ENCODE measurements around the gene PTPRD. TPM values are rescaled to one million over a fixed set of nuclear protein-coding genes. Genes with fewer than 3 reads are reported as not detected.

The PTPRD gene
- total RNA-seq, 4 donors from 2014 or later, result 85.8 to 169 (median 135) TPM

DNA sequence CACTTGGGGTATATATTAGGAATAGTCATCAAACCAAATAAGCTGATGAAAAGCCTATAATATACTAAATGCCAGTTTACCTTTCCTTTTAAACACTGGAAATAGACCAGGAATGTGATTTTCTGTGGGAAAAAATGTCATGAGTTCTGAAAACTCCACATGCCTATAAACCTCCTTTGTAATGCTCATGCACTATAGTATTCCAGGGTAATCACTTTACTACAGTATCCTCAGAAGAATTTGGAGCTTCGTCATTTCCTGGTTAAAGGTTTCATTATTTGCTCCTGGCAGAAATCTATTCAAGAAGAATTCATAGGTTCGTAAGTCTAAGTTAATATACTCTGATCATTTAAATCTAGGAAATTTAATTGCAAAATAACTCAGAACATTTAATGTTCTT lies 1736.5 kb downstream of the PTPRD start:
- H3K36me3 ChIP-seq, result no peaks in the 10 kb centered on the region
- no peaks in the 10 kb centered on the region for H3K4me1 ChIP-seq
- no peaks in the 10 kb centered on the region for H3K9me3 ChIP-seq
- no peak for TF ChIP-seq POLR2A (IDR thresholded peaks at IDR 0.05)
- TF ChIP-seq, protein P1, sequence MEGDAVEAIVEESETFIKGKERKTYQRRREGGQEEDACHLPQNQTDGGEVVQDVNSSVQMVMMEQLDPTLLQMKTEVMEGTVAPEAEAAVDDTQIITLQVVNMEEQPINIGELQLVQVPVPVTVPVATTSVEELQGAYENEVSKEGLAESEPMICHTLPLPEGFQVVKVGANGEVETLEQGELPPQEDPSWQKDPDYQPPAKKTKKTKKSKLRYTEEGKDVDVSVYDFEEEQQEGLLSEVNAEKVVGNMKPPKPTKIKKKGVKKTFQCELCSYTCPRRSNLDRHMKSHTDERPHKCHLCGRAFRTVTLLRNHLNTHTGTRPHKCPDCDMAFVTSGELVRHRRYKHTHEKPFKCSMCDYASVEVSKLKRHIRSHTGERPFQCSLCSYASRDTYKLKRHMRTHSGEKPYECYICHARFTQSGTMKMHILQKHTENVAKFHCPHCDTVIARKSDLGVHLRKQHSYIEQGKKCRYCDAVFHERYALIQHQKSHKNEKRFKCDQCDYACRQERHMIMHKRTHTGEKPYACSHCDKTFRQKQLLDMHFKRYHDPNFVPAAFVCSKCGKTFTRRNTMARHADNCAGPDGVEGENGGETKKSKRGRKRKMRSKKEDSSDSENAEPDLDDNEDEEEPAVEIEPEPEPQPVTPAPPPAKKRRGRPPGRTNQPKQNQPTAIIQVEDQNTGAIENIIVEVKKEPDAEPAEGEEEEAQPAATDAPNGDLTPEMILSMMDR (IDR thresholded peaks at IDR 0.05), result no peak
- H3K27me3 ChIP-seq, result no peaks in the 10 kb centered on the region
- H3K4me3 ChIP-seq, result no peak overlapping the region
- H3K27ac ChIP-seq, result no peak overlapping the region
- no peak for DNase-seq

- Histone ChIP-seq H3K36me3 (no peaks in the 10 kb centered on the region), H3K9me3 (no peaks in the 10 kb centered on the region), H3K27me3 (no peaks in the 10 kb centered on the region), H3K27ac (no peak overlapping the region), H3K4me1 (no peaks in the 10 kb centered on the region), H3K4me3 (no peak overlapping the region)
- TF ChIP-seq, protein P1 (IDR thresholded peaks at IDR 0.05), result no peak
- no peak for TF ChIP-seq POLR2A (IDR thresholded peaks at IDR 0.05)
- no peak for DNase-seq
Measured at GRCh38 chr9:8874482-8874881, 1738.3 kb downstream of the PTPRD start.

DNA sequence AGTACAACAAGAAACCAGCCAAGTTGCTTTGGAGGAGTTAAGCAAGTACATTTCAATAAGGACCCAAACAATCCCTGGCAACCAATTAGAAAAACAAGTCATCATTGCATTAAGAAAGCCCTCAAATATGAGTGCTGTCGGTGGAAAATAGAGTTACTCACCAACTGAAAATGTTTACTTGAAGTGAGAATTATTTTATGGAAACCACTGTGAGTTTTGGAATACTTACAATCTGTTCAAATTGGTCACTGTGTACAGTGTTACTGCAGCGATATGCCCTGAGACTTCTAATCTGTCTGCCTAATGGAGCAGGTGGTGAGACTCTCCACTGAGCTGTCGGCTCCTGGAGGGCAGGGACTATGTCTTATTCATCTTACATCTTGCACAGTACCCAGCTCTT lies 1740.0 kb downstream of the PTPRD start:
- Histone ChIP-seq H3K27ac (no peak overlapping the region), H3K36me3 (no peaks in the 10 kb centered on the region), H3K27me3 (no peaks in the 10 kb centered on the region), H3K4me3 (no peak overlapping the region), H3K9me3 (no peaks in the 10 kb centered on the region), H3K4me1 (no peaks in the 10 kb centered on the region)
- DNase-seq, result no peak
- no peak for TF ChIP-seq POLR2A (IDR thresholded peaks at IDR 0.05)
- TF ChIP-seq, protein P1 (IDR thresholded peaks at IDR 0.05), result no peak

DNA sequence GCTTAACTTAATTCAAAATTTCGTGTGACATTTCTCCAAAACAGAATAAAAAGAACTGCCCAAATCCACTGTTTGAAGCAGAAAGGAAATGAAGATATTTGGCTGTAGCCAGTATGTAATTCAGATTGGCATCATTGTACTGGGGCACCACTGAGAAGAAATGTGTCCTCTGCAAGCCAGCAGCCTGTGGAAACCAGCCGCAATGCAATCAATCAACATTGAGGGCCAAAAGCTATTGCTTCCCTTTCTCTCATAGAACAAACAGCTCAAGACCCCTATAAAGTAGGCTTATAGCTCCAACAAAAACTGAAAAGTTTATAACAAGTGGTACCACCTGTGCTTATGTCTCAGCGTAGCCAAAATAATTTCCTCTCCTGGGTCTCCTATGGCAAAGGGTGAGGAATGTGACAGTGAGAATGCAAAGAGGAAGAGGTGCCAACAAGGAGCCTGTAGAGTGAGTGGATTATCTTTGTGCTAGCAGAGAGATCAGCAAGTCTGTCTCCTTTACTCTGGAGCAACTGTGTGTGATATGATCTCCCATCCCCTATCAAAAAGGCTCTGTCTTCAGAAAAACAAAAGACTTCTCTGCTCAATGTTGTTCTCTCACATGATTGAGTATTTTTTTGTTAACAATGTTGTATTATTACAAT lies 1740.9 kb downstream of the PTPRD start:
- Histone ChIP-seq H3K27ac (no peak overlapping the region), H3K4me1 (no peaks in the 10 kb centered on the region), H3K9me3 (no peaks in the 10 kb centered on the region), H3K4me3 (no peak overlapping the region), H3K36me3 (no peaks in the 10 kb centered on the region), H3K27me3 (no peaks in the 10 kb centered on the region)
- TF ChIP-seq, protein P1 (IDR thresholded peaks at IDR 0.05), result no peak
- DNase-seq, result no peak

DNA sequence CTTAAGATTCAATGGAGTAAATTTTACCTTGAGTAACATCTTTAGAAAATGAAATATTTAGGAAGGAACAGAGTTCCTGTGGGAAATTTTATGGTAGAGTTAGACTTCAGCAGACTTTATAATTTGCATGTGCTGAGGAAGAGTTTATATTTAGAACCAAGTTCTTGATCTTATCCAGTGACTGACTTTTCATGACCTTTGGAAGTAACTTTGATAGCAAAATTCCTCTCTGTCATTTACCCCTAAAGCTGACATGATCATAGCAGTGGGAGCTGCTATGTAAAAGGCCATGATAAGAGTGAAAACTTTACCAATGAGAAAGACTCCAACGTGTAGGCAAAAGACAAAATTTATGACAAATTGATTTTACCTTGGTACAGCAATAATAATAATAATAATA lies 1741.4 kb downstream of the PTPRD start:
- no peaks in the 10 kb centered on the region for H3K36me3 ChIP-seq
- no peak overlapping the region for H3K27ac ChIP-seq
- no peaks in the 10 kb centered on the region for H3K9me3 ChIP-seq
- no peak for TF ChIP-seq POLR2A (IDR thresholded peaks at IDR 0.05)
- TF ChIP-seq, protein P1 (IDR thresholded peaks at IDR 0.05), result no peak
- no peak for DNase-seq
- H3K4me3 ChIP-seq, result no peak overlapping the region
- no peaks in the 10 kb centered on the region for H3K4me1 ChIP-seq
- H3K27me3 ChIP-seq, result no peaks in the 10 kb centered on the region

DNA sequence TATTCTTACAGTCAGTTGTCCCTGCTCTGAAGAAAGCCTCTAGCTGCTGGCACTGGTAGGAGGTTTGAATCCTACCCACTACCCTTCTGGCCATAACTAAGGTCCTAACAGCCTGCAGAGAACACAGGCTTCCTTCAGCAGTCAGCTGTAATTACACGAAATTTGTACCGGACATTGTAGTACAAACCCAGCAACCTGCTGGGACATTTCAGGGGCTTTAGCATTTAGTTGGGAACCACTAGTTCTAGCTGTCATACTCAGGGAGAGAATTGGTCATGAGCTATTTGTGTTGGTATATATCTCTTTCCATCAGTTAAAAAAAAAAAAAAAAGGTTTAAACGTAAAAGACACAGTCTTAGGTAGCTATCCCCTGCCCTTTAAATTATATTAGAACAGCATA lies 1743.0 kb downstream of the PTPRD start:
- H3K4me3 ChIP-seq, result no peak overlapping the region
- no peak for TF ChIP-seq POLR2A (IDR thresholded peaks at IDR 0.05)
- TF ChIP-seq, protein P1 (IDR thresholded peaks at IDR 0.05), result no peak
- H3K9me3 ChIP-seq, result no peaks in the 10 kb centered on the region
- no peaks in the 10 kb centered on the region for H3K27me3 ChIP-seq
- no peaks in the 10 kb centered on the region for H3K4me1 ChIP-seq
- H3K36me3 ChIP-seq, result no peaks in the 10 kb centered on the region
- no peak overlapping the region for H3K27ac ChIP-seq
- DNase-seq, result no peak

Measured in Peyer's patch (tissue), 4 donors.